GM18519 (cell line): Measurements from ENCODE around the gene RASA3.

Experiments
- ATAC-seq: cut with Tn5 transposase; IDR thresholded peaks from one replicate; pipeline ENCODE4 v1.9.1; 2021; ENCODE audit warnings: mild to moderate bottlenecking, moderate library complexity; ENCODE audit not compliant: unreplicated experiment, low FRiP score

The RASA3 gene

DNA sequence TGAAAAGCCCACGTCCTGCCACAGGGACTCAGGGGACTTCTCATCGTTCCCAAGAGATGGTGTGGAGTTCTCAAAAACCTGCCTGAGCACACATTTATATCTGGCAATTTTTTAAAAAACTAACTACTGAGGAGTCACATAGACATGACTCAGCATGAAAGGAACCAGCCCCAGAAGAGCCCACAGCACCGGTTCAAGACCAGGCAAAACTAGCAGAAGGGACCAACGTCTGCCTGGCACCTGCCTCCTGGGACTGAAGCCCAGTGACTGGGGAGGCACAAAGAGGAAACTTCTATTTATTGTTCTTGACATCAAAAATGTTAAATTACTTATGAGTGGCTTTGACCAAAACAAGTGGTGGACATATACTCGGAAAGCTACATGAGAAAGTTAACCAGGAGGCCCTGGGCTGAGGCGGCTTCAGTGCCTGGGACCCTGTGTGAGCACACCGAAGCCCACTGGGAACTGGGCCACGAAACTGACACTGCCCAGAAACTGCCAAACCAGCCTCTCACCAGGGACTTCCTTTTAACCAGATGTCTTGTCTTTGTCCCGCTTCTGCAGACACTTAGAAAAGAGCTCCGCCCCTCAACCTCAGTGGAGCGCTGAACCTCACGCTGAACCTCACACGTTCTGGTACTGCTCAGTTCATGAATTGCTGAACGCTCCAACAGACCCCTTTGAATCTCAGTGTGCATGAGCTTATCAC lies 184.2 kb downstream of the RASA3 start:
- no peak for ATAC-seq

DNA sequence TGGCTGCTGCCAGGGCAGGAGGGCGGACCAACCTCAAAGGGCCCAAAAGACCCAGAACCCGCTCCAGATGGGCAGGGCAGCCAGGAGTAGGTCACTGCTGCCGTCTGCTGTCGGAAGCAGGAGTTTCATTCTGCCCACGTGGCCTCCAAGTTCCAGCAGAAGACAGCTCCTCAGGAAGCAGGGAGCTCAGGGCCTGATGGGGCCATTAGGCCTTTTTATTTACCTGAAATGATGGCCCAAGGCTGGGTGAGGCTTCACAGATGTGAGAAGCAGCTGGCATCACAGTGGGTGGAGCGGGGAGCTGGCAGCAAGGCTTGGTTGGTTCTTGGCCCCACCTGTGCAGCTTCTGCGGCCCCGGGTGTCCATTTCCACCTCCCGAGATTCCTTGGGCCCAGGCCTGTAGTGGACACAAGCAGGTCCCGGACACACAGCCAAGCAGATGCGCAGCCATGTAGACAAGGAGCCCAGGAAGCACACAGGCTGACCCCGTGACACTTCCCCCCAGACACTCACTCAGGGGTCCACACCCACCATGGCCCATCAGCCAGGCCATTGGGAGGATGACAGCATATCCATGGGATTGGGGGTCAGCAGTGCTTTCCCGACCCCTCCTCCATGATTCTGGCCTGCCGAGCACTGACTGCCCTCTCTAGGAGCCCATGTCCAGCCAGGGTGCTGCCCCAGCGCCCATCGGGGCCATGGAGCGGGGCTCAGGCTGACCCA lies 185.0 kb downstream of the RASA3 start:
- ATAC-seq, result no peak

DNA sequence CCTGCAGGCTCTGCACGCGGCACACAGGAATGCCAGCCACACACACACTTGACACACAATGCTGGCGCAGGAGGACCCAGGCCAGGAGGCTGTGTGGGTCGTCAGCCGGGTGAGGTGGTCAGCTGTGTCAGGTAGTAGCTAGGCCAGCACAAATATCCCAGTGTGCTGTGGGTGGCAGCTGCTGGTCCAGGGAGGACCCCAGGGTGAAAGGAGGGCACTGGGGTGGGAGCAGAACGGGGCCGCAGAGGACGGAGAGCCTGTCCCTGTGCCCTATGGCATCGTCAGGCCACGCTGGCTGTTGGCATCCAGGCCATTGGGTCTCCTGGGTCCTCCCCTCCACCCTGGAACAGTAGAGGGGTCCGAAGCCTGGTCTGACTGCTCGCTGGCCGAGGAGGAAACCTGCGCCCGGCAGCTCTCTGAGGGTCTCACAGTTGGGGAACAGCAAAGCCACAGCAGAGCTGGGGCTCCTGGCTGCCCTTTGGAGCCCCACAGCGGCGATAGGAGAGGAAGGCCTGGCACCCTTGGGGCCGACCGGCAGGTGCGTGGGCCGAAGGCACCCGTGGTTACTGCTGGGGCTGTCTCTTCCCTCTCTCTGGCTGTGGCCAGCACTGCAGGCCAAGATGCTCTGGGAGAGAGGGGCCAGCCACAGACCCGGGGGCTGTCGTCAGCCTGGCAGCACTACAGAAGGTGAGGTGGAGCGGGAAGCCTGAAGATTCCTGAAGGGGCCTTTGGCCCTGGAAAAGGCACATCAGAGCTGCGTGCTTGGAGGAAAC lies 185.8 kb downstream of the RASA3 start:
- no peak for ATAC-seq

DNA sequence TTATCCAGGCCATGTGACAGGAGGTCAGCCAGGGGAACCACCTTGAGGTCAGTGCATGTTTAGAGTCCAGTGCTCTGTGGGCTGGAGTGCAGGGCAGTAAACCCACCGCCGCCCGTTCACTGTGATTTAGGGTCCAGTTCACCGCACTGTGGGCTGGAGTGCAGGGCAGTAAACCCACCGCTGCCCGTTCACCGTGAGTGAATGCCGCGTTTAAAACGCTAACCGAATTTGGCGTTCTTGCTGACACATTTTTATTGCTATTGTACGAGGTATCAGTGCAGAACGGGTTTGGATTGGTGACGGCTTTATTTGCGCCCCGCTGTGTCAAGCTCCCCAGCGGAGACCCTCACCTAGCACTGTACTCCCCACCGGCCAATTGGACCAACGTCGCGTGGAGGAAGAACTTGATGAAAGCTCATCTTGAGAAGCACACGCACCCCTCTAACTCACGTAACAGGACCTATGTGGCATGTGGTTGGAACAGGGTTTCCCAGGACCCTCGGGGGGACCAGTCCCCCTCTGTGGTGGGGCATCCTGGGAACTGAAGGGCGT lies 186.5 kb downstream of the RASA3 start:
- no peak for ATAC-seq

DNA sequence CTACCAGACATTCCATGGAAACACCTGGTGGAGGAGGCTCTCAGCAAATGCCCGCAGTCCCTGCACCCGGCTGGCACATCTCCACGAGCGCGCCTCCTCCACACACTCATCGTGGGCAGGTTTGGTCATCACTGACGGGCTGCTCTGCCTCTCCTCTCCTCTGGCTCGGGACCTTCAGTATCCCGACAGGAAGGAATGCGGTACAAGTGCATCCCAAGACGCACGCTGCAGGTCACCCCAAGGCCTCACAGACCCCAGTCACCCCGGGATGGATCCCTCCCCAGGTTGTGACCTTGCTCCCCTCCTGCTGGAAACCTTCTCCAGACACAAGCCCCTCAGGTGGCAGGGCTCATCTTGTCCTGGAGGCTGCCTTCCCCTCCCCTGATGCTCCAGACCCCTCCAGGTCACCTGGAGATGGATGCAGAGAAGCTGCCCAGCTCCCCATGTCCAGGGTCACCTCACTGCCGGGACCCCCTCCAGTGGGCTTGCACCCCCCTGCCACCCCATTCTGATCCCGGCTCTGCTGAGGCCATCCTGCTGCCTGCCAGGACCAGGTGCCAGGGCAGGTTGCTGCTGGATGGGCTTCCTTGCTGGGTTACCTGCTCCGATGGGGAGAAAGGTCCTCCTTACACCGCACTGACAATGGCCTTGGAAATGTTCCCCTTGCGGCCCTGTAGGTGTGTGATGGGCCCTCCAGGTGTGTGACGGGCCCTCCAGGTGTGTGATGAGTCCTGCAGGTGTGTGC lies 188.4 kb downstream of the RASA3 start:
- no peak for ATAC-seq

DNA sequence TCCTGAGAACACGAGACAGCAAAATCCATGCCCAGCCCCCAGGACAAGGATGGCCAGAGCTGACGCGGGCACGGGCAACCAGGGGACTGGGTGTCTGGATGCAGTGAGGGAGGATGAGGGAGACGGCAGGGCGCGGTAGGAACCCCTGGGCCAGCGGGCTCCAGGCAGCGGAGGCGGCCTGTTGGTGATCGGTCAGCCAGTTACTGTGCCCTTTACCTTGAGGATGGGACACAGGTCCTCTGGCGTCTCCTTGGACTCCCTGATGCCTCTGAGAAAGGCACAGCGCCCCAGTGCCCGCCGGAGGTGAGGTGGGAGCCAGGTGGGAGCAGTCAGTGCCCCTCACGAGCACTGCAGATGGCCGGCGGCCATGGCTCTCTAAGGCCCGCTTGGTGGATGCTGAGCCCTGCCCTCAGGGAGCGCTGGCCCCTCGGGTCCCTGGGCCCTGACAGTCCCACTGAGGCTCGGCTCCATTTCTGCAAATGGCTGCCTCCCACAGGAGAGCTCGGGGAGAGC lies 189.8 kb downstream of the RASA3 start:
- no peak for ATAC-seq

DNA sequence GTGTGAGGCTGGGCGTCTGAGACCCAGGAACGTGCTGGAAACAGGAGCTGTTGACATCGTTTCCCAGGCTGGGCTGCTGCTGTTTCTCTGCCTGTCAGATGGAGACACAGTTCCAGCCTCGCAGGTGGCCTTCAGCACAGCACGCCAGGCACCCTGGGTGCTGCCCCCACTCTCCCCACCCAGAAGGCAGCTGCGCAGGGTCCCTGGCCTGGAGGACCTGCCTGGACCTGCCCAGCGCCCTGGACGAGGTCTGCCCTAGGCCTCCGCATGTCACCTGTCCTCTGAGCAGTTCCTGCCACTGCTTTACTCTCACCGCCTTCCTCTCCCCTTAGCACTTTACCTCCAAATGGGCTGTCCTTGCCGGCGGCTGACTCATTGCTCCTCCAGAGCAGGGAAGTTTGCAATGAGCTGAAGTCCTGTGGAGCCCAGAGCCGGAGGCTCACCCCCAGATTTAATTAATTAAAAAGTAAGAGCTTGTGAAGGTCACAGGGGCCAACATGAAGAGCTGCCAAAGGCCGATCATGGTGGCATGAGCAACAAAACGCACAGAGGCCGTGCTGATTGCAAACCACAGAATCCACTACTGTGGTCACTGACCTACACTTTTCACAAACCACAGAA lies 190.7 kb downstream of the RASA3 start:
- ATAC-seq, result no peak

DNA sequence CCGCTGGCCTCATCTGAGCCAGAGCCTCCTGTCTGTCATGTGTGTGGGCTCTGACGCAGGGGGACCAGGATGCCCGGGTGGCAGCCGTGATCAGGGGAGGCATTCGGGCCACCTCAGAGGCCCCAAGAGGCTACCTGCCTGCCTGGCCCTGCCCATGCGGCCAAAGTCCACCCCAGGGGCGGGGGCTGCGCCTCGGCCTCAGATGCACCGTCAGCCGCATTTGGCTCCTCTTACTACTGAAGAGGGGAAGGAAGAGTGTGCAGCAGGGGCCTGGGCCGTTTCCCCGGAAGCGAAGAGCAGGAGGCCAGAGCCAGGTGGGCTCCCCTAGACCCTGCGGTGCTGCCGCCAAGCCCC lies 192.5 kb downstream of the RASA3 start:
- ATAC-seq, result no peak

DNA sequence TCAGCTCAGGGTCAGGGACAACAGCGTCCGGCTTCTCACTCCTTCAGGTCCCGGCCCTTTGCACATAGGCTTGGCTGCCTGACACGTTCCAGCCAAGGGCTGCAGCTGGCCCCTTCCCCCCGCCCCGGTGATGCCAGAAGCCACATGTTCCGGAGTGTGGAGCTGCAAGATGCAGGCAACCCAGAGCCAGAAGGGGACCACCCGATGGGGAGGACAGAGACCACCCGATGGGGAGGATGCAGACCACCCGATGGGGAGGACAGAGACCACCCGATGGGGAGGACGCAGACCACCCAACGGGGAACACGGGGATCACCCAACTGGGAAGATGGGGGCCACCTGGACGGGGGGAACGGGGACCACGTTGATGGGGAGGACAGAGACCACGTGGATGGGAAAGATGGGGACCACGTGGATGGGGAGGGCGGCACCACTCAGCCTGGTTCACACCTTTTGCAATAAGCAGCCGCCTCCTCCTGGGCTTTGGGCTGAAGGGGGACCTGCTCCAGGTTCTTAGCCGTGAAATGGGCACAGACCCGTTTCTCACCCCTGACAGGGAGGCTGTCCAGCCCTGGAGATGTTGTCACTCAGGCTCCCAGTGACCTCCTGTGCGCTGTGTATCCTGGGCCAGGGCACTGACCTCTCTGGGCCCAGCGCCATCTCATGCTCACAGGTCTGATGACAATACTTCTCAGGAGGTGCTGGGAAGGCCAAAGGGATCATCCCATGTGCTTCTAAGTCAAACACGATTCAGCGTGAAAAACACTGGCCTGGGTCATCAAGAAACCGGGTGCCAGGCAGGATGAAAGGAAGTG lies 193.1 kb downstream of the RASA3 start:
- ATAC-seq, result no peak

DNA sequence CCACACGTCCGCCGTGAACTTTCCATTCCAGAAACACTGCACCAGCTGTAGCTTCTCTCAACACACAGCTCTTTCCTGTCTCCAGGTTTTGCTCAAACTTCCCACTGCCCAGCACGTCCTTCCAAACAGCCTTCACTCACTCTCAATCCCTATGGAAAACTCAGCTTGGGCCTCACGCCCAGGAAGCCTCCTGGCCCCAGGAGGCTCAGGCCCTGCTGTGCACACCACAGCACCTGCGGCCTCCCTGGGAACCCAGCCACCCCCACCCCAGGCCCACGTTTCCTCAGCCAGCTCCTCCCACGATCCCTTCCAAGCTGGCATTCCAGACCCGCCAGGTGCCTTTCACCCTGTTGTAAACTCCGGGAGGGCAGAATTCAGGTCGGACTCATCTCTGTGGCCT lies 193.7 kb downstream of the RASA3 start:
- no peak for ATAC-seq

DNA sequence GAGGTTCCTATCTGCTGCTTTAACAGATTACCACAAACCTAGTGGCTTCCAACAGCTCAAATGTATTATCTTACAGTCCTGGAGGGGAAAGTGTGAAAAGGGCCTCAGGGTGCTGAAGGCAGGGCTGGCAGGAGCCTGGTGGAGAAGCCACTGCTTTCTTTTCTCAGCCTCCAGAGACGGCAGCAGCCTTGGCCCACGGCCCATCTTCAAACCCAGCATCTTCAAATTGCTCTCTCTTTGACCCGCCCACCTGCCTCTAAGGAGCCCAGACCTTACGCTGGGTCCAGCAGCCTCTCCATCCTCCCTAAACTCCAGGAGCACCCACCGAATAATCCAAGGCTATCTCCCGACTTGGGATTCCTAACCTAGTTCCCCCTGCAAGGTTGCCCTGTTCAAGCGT lies 194.2 kb downstream of the RASA3 start:
- ATAC-seq, result no peak

DNA sequence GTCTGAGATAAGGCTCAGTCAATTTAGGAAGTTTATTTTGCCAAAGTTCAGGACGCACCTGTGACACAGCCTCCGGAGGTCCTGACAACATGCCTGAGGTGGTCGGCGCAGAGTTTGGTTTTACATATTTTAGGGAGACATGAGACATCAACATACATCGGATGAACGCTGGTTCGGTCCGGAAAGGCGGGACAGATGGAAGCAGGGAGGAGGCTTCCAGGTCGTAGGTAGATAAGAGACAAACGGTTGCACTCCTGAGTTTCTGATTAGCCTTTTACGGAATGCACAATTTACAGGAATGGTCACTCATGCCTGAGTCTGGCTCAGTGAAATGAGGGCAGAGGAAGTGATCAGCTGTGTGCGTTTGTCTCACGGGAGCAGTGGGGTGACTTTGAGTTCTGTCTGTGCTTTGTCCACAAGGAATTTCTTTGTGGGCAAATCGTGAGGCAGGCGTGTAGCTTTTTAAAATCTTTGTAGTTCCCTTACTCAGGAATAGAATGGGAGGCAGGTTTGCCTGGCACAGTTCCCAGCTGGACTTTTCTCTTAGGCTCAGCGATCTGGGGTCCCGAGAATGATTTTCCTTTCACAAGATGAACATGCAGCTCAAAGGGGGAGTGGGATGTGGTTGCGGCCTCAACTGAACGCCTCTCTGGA lies 194.8 kb downstream of the RASA3 start:
- ATAC-seq, result no peak

DNA sequence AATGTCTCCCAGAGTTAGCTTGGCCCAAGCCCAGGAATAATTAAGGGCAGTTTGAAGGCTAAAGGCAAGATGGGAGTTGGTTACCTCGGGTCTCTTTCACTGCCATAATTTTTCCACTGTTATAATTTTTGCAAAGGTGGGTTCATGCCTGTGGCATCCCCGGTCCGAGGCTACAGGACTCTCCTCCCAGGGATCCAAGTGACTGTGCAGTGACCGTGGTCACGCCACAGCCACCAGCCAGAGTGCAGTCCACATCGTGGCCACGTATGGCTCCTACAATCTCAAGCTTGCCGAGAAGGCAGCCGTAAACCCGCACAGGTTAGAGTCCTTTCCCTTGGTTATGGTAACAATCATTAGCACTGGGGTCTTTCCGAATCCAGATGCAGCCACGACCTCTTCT lies 195.3 kb downstream of the RASA3 start:
- ATAC-seq, result no peak

DNA sequence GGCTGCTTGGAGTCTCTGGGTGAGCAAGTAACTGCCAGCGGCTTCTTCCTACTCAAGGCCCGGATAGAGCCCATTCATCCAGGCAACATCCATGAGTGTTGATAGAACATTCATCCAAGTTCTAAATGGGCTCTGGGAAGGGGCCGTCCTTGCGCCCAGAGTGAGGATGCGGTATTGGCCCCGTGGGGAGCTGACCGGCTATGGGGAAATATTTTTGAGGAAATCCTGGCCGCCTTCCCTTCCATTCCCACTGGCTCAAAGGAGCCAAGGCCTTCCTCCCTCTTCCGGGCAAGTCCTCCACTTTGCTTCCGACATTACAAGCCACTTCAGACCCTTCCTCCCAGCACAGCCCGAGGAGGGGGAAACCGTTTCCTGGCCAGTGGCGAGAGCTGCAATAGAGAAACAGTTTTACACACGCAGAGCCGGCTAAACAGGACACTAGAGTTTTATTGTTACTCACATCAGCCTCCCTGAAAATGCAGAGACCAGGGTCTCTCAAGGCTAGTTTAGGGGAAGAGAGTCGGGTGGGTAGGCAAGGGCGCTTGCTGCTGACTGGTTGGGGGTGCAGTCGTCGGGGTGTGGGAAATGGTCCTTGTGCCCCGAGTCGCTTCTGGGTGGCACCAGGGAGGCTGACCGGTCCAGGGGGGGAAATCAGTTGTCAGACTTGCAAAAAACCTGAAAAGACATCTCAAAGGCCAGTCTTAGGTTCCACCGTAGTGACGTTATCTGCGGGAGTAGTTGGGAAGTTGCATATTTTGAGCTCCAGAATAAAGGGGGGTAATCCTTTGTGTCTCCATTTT lies 196.1 kb downstream of the RASA3 start:
- no peak for ATAC-seq

DNA sequence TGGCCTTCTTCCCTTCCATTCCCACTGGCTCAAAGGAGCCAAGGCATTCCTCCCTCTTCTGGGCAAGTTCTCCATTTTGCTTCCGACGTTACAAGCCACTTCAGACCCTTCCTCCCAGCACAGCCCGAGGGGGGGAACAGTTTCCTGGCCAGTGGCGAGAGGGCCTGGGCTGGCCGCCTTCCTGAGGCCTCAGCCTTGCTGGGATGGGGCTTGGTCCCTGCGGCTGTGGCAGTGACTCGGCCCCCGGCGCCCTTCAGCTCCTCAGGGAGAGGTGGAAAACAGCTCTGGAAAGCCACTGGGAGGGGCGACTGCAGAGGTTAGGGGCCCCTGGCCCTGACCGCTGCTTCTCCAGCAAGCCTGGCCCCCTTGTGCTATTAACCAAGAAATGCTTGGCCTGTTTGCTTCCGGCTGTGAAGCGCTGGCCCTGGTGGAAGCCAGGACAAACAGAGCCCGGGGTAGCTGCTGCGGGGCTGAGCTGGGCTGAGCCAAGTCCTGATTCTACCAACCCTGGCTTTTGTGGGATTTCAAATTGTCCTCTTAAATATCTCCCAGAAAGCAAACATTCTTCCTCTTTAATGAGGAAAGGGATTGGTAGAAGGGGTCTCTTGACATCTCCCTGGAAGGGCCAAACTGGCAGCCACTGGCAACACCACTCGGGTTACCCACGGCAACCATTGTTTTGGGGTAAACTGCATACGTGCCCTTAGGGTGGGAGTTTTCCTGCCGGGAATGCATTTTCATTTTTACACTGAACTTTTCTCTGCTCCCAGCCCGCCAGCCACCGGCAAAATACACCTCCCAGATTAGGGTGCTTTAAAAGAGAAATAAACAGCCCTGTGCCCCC lies 197.2 kb downstream of the RASA3 start:
- ATAC-seq, result no peak

DNA sequence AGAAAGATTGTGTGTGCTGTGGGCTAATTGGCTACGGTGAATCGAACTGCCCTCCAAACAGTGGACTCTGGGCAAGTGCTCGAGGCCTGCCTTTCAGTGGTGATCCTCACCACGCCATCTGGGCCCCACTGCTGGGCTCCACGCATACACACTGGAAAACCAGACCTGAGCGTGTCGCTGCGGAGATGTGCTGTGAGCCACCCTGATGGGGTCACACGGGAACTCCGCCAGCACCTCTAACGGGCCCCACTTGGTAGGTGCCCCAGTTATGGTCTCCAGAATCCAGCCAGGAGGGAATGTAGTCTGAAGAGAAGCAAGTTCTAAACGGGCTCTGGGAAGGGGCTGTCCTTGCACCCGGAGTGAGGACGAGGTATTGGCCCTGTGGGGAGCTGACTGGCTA lies 197.8 kb downstream of the RASA3 start:
- no peak for ATAC-seq

DNA sequence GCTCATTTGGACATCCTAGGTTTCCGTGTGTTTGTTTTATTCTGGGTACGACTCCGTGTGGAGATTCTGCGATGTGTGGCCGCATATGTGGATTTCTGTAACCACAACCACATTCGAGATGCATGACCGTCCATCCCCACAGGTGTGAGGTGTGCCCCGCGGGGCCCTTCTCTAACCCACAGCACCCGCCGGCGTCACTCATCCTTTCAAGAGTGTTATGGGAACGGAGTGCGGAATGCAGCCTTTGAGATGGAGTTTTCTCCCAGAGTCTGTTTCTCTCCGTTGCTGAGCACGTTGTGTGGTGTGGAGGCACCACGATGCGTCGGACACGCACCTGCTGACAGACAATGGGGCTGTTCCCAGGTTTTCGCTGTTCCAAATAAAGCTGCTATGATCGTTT lies 198.5 kb downstream of the RASA3 start:
- ATAC-seq, result no peak
